GM06990 (cell line): ENCODE data around the gene ULK3.
A peak's percentile ranks its signal among the peaks of the same experiment; 100 is the strongest.

Experiments
- DNase-seq: peaks from one replicate; pipeline ENCODE4 v3.0.0-alpha.2; 2011; ENCODE audit not compliant: insufficient read length; ENCODE audit errors: extremely low read depth
- H3K27me3 ChIP-seq: replicated peaks from 2 replicates; pipeline ENCODE4 v1.6.0; 2011; ENCODE audit warnings: low read length; ENCODE audit not compliant: control insufficient read depth, insufficient read depth
- H3K36me3 ChIP-seq: 2 replicates; pipeline ENCODE4 v1.5.1; 2011; ENCODE audit warnings: low read length; ENCODE audit not compliant: control insufficient read depth, insufficient read depth
- H3K4me3 ChIP-seq: replicated peaks from 2 replicates; pipeline ENCODE4 v1.5.1; 2011; ENCODE audit warnings: low read depth, mild to moderate bottlenecking, control low read depth, low read length
- TF ChIP-seq, protein P1 (sequence below): IDR thresholded peaks from 2 replicates; pipeline ENCODE4 v1.5.1; 2011; ENCODE audit warnings: low read length, control low read depth, mild to moderate bottlenecking, inconsistent platforms; ENCODE audit not compliant: insufficient read depth, poor library complexity, severe bottlenecking

ULK3 gene

DNA sequence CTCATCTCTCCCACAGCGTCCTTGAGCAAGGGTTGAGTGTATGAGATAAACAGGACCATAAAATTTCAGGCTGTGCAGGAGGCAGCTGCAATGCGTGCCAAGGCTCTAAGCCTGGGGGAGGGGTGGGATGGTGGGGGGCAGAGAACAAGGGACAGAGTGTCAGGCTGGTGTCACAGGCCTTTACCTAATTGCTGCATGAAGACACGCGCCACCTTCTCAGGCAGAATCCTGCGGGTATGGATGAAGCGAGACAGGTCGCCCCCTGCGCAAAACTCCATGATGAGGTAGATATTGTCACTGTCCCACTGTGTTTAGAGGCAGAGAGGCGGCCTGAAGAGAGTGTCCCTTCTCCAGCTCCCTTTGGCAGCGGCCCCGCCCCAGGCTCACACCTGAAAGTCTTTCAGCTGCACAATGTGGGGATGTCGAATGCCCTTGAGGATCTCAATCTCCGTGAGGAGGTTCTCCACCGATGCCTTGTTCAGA lies 1.0 kb downstream of the ULK3 start:
- Histone ChIP-seq H3K27me3 (no peaks in the 10 kb centered on the region), H3K36me3 (peaks cover 22% of the 10 kb centered on the region), H3K4me3 (peak overlapping the region; percentile 64)
- TF ChIP-seq, protein P1, sequence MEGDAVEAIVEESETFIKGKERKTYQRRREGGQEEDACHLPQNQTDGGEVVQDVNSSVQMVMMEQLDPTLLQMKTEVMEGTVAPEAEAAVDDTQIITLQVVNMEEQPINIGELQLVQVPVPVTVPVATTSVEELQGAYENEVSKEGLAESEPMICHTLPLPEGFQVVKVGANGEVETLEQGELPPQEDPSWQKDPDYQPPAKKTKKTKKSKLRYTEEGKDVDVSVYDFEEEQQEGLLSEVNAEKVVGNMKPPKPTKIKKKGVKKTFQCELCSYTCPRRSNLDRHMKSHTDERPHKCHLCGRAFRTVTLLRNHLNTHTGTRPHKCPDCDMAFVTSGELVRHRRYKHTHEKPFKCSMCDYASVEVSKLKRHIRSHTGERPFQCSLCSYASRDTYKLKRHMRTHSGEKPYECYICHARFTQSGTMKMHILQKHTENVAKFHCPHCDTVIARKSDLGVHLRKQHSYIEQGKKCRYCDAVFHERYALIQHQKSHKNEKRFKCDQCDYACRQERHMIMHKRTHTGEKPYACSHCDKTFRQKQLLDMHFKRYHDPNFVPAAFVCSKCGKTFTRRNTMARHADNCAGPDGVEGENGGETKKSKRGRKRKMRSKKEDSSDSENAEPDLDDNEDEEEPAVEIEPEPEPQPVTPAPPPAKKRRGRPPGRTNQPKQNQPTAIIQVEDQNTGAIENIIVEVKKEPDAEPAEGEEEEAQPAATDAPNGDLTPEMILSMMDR = no peak
- no peak for DNase-seq

DNA sequence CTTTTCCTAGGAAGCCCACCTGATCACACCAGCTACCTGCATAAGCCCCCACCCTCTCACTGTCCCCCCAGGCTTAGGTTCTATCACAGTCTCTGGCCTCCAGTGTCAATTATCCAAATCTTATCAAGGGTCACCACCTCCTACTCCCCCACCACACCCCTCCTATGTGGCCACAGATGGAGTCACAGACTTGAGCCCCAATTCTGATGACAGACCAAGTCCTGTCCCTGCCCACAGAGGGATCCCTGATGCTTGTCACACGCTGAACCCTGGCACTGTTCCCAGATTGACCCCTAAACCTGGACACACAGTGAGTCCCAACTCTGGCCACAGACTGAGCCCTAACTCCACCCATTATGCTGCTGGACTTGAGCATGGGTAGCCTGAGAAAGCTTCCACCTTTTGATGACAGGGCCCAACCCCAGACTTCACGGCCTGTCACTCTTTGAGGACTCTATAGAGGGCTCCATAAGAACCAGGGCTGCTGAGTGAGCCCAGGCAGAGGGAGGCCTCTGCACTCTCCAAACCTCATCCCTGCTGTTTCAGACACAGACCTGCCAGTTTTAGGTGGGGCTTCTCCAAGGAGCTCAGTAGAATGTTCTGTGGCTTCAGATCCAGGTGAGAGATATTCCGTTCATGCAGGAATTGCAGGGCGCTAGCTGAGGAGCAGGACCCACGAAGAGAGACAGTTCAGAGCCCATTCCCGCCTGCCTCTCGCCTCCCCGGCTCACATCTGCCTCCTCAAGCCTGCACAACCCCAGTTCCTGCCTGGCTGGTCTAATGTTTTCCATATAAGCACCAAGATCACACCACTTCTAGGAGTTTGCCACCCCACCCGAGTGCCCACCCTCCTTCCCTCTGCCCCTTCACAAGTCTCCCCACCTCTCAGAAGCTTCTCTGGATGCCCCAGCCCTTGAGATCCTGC lies 1.8 kb downstream of the ULK3 start:
- TF ChIP-seq, protein P1 = no peak
- DNase-seq = no peak
- H3K4me3 ChIP-seq = no peak overlapping the region
- no peaks in the 10 kb centered on the region for H3K27me3 ChIP-seq
- peaks cover 24% of the 10 kb centered on the region for H3K36me3 ChIP-seq

DNA sequence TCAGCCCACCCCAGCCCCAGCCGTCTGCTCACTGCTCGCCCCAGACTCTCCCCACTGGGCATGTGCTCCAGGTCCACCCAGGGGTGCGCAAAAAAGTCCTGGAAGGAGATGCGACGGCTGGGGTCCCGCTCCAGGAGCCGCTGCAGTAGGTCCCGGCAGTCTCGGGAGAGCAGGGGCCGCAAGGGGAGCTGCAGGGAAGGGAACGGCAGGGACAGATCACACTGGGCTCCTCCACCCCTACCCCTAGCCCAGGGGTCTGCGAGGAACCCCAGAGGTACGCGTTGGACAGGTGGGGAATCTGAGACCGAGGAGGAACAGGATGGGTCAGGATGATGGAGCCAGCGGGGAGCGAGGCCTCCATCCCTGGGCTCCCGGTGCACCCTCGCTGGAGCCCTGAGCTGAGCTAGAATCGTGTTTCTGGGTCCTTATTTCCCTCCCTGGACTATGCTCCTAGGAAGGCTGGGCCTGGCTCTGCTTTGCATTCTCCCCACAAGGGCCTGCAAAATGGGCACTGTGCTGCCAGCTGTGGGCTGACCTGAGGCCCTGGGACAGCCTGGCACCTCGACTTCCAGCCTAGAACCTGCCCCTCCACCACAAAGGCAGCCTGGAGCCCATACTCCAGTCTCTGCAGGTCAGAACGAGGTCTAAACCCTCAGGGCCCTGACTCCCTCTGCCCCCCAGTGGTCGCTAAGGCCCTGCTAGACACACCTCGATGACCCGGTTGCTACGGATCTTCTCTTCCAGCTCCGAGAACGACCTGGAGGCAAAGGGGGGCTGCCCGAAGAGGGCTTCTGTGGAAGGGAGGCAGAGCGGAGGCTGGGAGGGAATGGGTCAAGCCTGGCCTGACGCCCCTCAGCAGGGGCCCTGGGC lies 3.2 kb downstream of the ULK3 start:
- Histone ChIP-seq H3K36me3 (peaks cover 19% of the 10 kb centered on the region), H3K27me3 (no peaks in the 10 kb centered on the region), H3K4me3 (no peak overlapping the region)
- no peak for DNase-seq
- TF ChIP-seq, protein P1 = peak; percentile 37

DNA sequence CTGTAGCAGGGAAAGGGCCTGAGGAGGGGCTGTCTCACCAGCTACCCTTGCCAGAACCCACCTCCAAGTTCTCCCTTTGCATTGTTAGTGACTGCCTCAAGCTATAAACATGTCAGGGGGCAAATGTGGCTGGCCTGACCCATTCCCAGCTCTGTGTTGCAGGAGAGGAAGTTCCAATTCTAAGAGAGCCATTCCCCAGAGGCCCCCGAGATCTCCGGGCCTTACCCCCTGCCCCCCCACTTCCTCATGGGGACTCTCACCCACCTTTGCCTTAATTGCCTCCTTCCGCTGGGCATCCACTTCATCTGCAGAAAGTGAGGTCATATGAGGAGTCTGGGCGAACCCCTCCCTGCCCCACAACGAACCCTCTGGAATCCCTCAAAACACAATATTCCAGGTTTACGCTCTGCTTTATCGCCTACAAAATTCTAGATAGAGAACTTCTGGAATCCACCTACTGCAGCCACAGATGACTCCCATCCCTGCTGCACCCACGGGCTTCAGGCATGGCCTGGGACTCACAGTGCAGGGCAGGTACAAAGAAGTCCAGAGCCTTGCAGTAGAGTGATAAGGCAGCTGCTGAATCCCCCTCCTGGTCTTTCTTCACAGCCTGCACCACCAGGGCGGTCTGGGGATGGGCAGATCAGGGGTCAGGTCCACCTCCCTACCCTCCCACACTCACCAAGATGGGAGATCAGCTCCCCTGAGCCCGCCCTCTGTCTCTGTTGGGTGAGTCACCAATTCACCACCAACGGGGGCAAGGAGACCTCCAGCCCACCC lies 4.0 kb downstream of the ULK3 start:
- H3K27me3 ChIP-seq = no peaks in the 10 kb centered on the region
- TF ChIP-seq, protein P1 = no peak
- no peak for DNase-seq
- no peak overlapping the region for H3K4me3 ChIP-seq
- peaks cover 15% of the 10 kb centered on the region for H3K36me3 ChIP-seq

DNA sequence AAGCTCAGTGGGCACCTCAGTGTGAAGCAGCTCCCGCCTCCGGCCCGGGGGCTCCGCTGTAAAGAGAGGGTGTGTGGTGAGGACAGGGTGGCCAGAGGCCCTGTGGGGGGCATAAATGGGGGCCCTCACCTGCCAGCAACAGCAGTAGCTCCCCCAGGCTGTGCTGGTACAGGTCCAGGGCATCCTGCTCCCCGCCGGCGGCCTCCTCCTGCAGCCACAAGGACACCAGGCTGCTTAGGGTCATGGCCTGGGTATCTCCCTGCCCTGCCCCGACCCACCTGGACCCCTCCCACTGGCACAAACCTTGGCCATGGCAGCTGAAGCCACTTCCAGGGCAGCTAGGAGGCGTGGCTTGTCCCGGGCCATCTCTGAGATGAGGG lies 4.8 kb downstream of the ULK3 start:
- TF ChIP-seq, protein P1 = no peak
- Histone ChIP-seq H3K36me3 (peaks cover 15% of the 10 kb centered on the region), H3K27me3 (no peaks in the 10 kb centered on the region), H3K4me3 (no peak overlapping the region)
- no peak for DNase-seq
